Heart left ventricle (tissue), 13 donors: ENCODE results near the gene ZMYM2.

Experiments
- CTCF ChIP-seq, 12 donors: fragments of 200-600 bp; sonication (generic) in 4 of 12; IDR thresholded peaks; one replicate each; pipeline versions ENCODE4 v1.5.0 to v1.8.0; 2018 to 2022; ENCODE audit warnings: antibody characterized with exemption in 12 of 12, mild to moderate bottlenecking in 5 of 12
- POLR2A ChIP-seq, 2 donors: fragments of 450-650 bp; IDR thresholded peaks; one replicate each; pipeline ENCODE4 v1.6.1; 2017; ENCODE audit warnings: antibody characterized with exemption in 2 of 2, mild to moderate bottlenecking in 2 of 2, moderate library complexity in 2 of 2
- donor health status: ischemic (EF 13 %, LVEDD 7.1; RV severe dilation, severe dysfunction).
- donor health status: DM: no; HTN: yes; CAD: no.
- donor health status: DM: no; HTN: no; CAD: no.
- donor health status: ischemic (EF 25% LVEDD 6.9; RV normal size, moderate dysfunction).
- donor health status: ischemic (EF 25% LVEDD 5.7; RV mildly dilated, moderate dysfunction).
- donor health status: ischemic (EF 35%, LVEDD 5.7; RV mildly dilated, moderate dysfunction).
- donor health status: nonischemic (EF 11% LVEDD 7.7; RV severe dilation, severe dysfunction).
- donor health status: DM: yes; HTN: yes; CAD: no.
- donor health status: PGD.
- donor health status: ischemic (EF 29% LVEDD 5.4; RV normal size, mild dysfunction).
- donor health status: nonischemic (EF 23%, LVEDD 6.1; RV moderate dilation, normal function).

DNA sequence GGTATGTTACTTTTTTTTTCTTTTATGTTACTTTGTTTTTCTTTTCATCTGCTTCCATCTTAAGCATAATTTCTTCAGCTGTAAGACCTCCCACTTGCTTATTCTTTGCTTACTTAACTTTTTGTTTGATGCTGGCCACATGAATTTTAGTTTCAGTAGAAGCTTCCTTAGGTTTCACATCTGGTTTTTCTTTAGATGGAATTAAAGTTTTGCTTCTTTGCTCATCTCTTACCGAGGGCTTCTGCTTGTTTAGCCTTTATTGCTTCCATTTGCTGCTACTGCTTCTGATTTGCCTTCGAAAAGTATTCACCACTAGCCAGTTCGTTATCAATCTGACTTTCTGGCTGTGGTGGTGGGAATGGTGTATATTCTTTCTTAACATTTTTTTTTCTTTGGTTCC lies 111.4 kb downstream of the ZMYM2 start:
- TF ChIP-seq CTCF (IDR thresholded peaks at IDR 0.05): no peak
- no peak for TF ChIP-seq POLR2A (IDR thresholded peaks at IDR 0.05)
